H9 (cell line): ENCODE data around the gene NDST1. TPM values are rescaled to one million over a fixed set of nuclear protein-coding genes. Genes with fewer than 3 reads are reported as not detected.
A peak's percentile ranks its signal among the peaks of the same experiment; 100 is the strongest.
"Not testable (repeated sequence)": the region's sequence is repeated elsewhere in the genome, so short reads cannot be mapped to it uniquely, and the experiment has no call there.

Experiments used
- DNase-seq: peaks from one replicate; pipeline ENCODE4 v3.0.0-alpha.2; 2017
- H2AFZ ChIP-seq: one replicate; pipeline ENCODE4 v1.6.1; 2013; ENCODE audit warnings: mild to moderate bottlenecking, low read length, control low read depth, moderate library complexity
- H2AK5ac ChIP-seq: 2 replicates; pipeline ENCODE4 v1.6.1; 2013; ENCODE audit warnings: low read length, control low read depth, mixed read lengths; ENCODE audit not compliant: insufficient read length
- H2BK120ac ChIP-seq: one replicate; pipeline ENCODE4 v1.6.1; 2013; ENCODE audit warnings: low read depth, mild to moderate bottlenecking, low read length, control low read depth, inconsistent platforms; ENCODE audit not compliant: poor library complexity, severe bottlenecking
- H2BK12ac ChIP-seq: 2 replicates; pipeline ENCODE4 v1.6.1; 2013; ENCODE audit warnings: low read length, control low read depth, mixed read lengths, low read depth; ENCODE audit not compliant: insufficient read length
- H2BK15ac ChIP-seq: 2 replicates; pipeline ENCODE4 v1.6.1; 2013; ENCODE audit warnings: low read depth, low read length, control low read depth
- H2BK20ac ChIP-seq: one replicate; pipeline ENCODE4 v1.6.1; 2013; ENCODE audit warnings: low read depth, mild to moderate bottlenecking, low read length, control low read depth, inconsistent platforms; ENCODE audit not compliant: poor library complexity, severe bottlenecking
- H2BK5ac ChIP-seq: 2 replicates; pipeline ENCODE4 v1.6.1; 2013; ENCODE audit warnings: low read length, control low read depth, mixed read lengths; ENCODE audit not compliant: insufficient read length
- H3K14ac ChIP-seq: 2 replicates; pipeline ENCODE4 v1.6.1; 2013; ENCODE audit warnings: low read length, control low read depth; ENCODE audit not compliant: insufficient read depth
- H3K18ac ChIP-seq: 2 replicates; pipeline ENCODE4 v1.6.1; 2013; ENCODE audit warnings: low read depth, mild to moderate bottlenecking, mixed read lengths, low read length, control low read depth; ENCODE audit not compliant: insufficient read length
- H3K23ac ChIP-seq: 2 replicates; pipeline ENCODE4 v1.6.1; 2013; ENCODE audit warnings: low read length, control low read depth, mixed read lengths, low read depth; ENCODE audit not compliant: insufficient read length
- H3K23me2 ChIP-seq: 2 replicates; pipeline ENCODE4 v1.6.1; 2013; ENCODE audit warnings: low read depth, mild to moderate bottlenecking, mixed read lengths, low read length, control low read depth; ENCODE audit not compliant: insufficient read length, poor library complexity, severe bottlenecking
- H3K27ac ChIP-seq: 2 replicates; pipeline ENCODE4 v1.5.1; 2013; ENCODE audit warnings: low read length, control low read depth, mixed read lengths, low read depth; ENCODE audit not compliant: insufficient read length
- H3K27me3 ChIP-seq: 2 replicates; pipeline ENCODE4 v1.6.1; 2013; ENCODE audit warnings: low read length, control low read depth, inconsistent platforms; ENCODE audit not compliant: insufficient read depth
- H3K4ac ChIP-seq: 2 replicates; pipeline ENCODE4 v1.6.1; 2013; ENCODE audit warnings: low read depth, mild to moderate bottlenecking, control low read depth, inconsistent platforms, low read length, moderate library complexity
- H3K4me1 ChIP-seq: 2 replicates; pipeline ENCODE4 v1.6.1; 2013; ENCODE audit warnings: low read length, control low read depth, inconsistent platforms; ENCODE audit not compliant: insufficient read depth
- H3K4me2 ChIP-seq: 2 replicates; pipeline ENCODE4 v1.6.1; 2013; ENCODE audit warnings: low read length, control low read depth, mixed read lengths; ENCODE audit not compliant: insufficient read length, insufficient read depth
- H3K56ac ChIP-seq: 2 replicates; pipeline ENCODE4 v1.6.1; 2013; ENCODE audit warnings: low read depth, mild to moderate bottlenecking, mixed read lengths, low read length, control low read depth; ENCODE audit not compliant: insufficient read length
- H3K79me1 ChIP-seq: 2 replicates; pipeline ENCODE4 v1.6.1; 2013; ENCODE audit warnings: low read depth, mild to moderate bottlenecking, moderate library complexity, low read length, control low read depth, inconsistent platforms; ENCODE audit not compliant: insufficient read depth, poor library complexity, severe bottlenecking
- H3K79me2 ChIP-seq: 2 replicates; pipeline ENCODE4 v1.6.1; 2013; ENCODE audit warnings: low read length, control low read depth, inconsistent platforms; ENCODE audit not compliant: insufficient read depth
- H3K9ac ChIP-seq: 2 replicates; pipeline ENCODE4 v1.6.1; 2013; ENCODE audit warnings: low read length, control low read depth, mixed read lengths; ENCODE audit not compliant: insufficient read length; ENCODE audit errors: extremely low read depth
- H3K9me3 ChIP-seq: one replicate; pipeline ENCODE4 v1.6.1; 2013; ENCODE audit warnings: low read depth, low read length, inconsistent platforms; ENCODE audit not compliant: control insufficient read depth
- H3T11ph ChIP-seq: one replicate; pipeline ENCODE4 v1.6.1; 2013; ENCODE audit warnings: mild to moderate bottlenecking, low read length, control low read depth, inconsistent platforms
- H4K20me1 ChIP-seq: one replicate; pipeline ENCODE4 v1.6.1; 2013; ENCODE audit not compliant: control insufficient read depth, insufficient read length, insufficient read depth
- H4K5ac ChIP-seq: 2 replicates; pipeline ENCODE4 v1.6.1; 2013; ENCODE audit warnings: low read depth, mild to moderate bottlenecking, mixed read lengths, low read length, control low read depth; ENCODE audit not compliant: insufficient read length
- H4K8ac ChIP-seq: replicated peaks from 2 replicates; pipeline ENCODE4 v1.6.1; 2013; ENCODE audit warnings: low read length, control low read depth, mixed read lengths, low read depth; ENCODE audit not compliant: insufficient read length
- H4K91ac ChIP-seq: 2 replicates; pipeline ENCODE4 v1.6.1; 2013; ENCODE audit warnings: low read depth, mild to moderate bottlenecking, moderate library complexity, mixed read lengths, low read length, control low read depth; ENCODE audit not compliant: insufficient read length
- H3K27ac Mint-ChIP-seq, 3 experiments: 2 replicates in 2 of 3; 3 replicates in 1 of 3; pipeline ENCODE4 v1.8.0; 2020 to 2021; ENCODE audit warnings: mixed read lengths in 3 of 3, mild to moderate bottlenecking in 1 of 3, moderate library complexity in 1 of 3
- H3K27me3 Mint-ChIP-seq: 2 replicates; pipeline ENCODE4 v1.8.0; 2021; ENCODE audit warnings: low read depth, mild to moderate bottlenecking, moderate library complexity, mixed read lengths
- H3K36me3 Mint-ChIP-seq, 3 experiments: 2 replicates in 2 of 3; 3 replicates in 1 of 3; pipeline ENCODE4 v1.8.0; 2020 to 2021; ENCODE audit warnings: low read depth in 3 of 3, mixed read lengths in 3 of 3; ENCODE audit not compliant: insufficient read depth in 1 of 3
- H3K4me1 Mint-ChIP-seq, 2 experiments: 2 replicates each; pipeline ENCODE4 v1.8.0; 2020; ENCODE audit warnings: mixed read lengths in 2 of 2
- H3K4me3 Mint-ChIP-seq, 2 experiments: 2 replicates in 1 of 2; 3 replicates in 1 of 2; pipeline ENCODE4 v1.8.0; 2020 to 2021; ENCODE audit warnings: mild to moderate bottlenecking in 2 of 2, mixed read lengths in 2 of 2, moderate library complexity in 1 of 2
- H3K9me3 Mint-ChIP-seq, 2 experiments: 2 replicates in 1 of 2; 3 replicates in 1 of 2; pipeline ENCODE4 v1.8.0; 2020; ENCODE audit warnings: mild to moderate bottlenecking in 2 of 2, mixed read lengths in 2 of 2, moderate library complexity in 1 of 2
- WGBS: extraction: QIAGEN DNeasy Blood & Tissue Kit; methylation state at CpG from one replicate; pipeline ENCODE4 v1.1.7; 2013; ENCODE audit warnings: missing lambda C conversion rate, low lambda C conversion rate, mixed read lengths; ENCODE audit not compliant: insufficient read length; ENCODE audit errors: extremely low coverage; 5-methylcytosine and 5-hydroxymethylcytosine counted together
- total RNA-seq: library from RNA; stranded (reverse); gene quantifications from 2 replicates; pipeline ENCODE4 v1.2.1, GENCODE V29; 2021
- TF ChIP-seq, protein P1 (sequence below): fragments of 200-600 bp; sonication (generic); conservative IDR thresholded peaks from 3 replicates; pipeline ENCODE4 v1.8.0; 2021; ENCODE audit warnings: antibody characterized with exemption, mild to moderate bottlenecking

NDST1 gene
- total RNA-seq, 1 experiment from 2014 or later = 65.5 TPM

- no CpG with 5 or more reads among the region's 13 CpGs for WGBS
- no peak overlapping the region for H2AK5ac ChIP-seq
- no peak overlapping the region for H2BK120ac ChIP-seq
- no peak overlapping the region for H4K91ac ChIP-seq
- H3K27ac ChIP-seq = no peak overlapping the region
- no peak overlapping the region for H2BK20ac ChIP-seq
- no peak overlapping the region for H3K14ac ChIP-seq
- H2BK12ac ChIP-seq = no peak overlapping the region
- Mint-ChIP-seq H3K36me3 (peaks cover 0 to 11% (median 8%) of the 10 kb centered on the region in 3 experiments; a peak in 4 of 7 replicates), H3K4me3 (no peak overlapping the region), H3K27me3 (no peaks in the 10 kb centered on the region; the same call in 1 of the 2 replicates), H3K27ac (peak overlapping the region in 2 of 3 experiments; percentile 71 to 74; a peak in 2 of 7 replicates), H3K4me1 (peaks cover 17 to 40% of the 10 kb centered on the region in 2 experiments), H3K9me3 (no peaks in the 10 kb centered on the region)
- no peak overlapping the region for H3K9ac ChIP-seq
- no peak overlapping the region for H4K5ac ChIP-seq
- H3K4ac ChIP-seq = no peak overlapping the region
- no peak overlapping the region for H4K8ac ChIP-seq
- H3K4me2 ChIP-seq = no peak overlapping the region
- no peak overlapping the region for H3K18ac ChIP-seq
- H2BK5ac ChIP-seq = no peak overlapping the region
- no peak overlapping the region for H2BK15ac ChIP-seq
- H3K4me1 ChIP-seq = 0 out of 2 replicates have a peak, but pooled peaks cover 3% of the 10 kb centered on the region
- no peak overlapping the region for H3K56ac ChIP-seq
- H3K9me3 ChIP-seq = no peaks in the 10 kb centered on the region
- no peaks in the 10 kb centered on the region for H3K79me1 ChIP-seq
- TF ChIP-seq, protein P1, sequence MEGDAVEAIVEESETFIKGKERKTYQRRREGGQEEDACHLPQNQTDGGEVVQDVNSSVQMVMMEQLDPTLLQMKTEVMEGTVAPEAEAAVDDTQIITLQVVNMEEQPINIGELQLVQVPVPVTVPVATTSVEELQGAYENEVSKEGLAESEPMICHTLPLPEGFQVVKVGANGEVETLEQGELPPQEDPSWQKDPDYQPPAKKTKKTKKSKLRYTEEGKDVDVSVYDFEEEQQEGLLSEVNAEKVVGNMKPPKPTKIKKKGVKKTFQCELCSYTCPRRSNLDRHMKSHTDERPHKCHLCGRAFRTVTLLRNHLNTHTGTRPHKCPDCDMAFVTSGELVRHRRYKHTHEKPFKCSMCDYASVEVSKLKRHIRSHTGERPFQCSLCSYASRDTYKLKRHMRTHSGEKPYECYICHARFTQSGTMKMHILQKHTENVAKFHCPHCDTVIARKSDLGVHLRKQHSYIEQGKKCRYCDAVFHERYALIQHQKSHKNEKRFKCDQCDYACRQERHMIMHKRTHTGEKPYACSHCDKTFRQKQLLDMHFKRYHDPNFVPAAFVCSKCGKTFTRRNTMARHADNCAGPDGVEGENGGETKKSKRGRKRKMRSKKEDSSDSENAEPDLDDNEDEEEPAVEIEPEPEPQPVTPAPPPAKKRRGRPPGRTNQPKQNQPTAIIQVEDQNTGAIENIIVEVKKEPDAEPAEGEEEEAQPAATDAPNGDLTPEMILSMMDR = no peak
- H3K23me2 ChIP-seq = peaks cover 3% of the 10 kb centered on the region
- no peak overlapping the region for H3K23ac ChIP-seq
- no peaks in the 10 kb centered on the region for H4K20me1 ChIP-seq
- DNase-seq = no peak
- no peaks in the 10 kb centered on the region; the same call in 1 of the 2 replicates for H3K79me2 ChIP-seq
- H2AFZ ChIP-seq = no peak overlapping the region
- H3K27me3 ChIP-seq = no peaks in the 10 kb centered on the region
- H3T11ph ChIP-seq = no peak overlapping the region
Measured at GRCh38 chr5:150517272-150518152, 9.6 kb downstream of the NDST1 start.

DNA sequence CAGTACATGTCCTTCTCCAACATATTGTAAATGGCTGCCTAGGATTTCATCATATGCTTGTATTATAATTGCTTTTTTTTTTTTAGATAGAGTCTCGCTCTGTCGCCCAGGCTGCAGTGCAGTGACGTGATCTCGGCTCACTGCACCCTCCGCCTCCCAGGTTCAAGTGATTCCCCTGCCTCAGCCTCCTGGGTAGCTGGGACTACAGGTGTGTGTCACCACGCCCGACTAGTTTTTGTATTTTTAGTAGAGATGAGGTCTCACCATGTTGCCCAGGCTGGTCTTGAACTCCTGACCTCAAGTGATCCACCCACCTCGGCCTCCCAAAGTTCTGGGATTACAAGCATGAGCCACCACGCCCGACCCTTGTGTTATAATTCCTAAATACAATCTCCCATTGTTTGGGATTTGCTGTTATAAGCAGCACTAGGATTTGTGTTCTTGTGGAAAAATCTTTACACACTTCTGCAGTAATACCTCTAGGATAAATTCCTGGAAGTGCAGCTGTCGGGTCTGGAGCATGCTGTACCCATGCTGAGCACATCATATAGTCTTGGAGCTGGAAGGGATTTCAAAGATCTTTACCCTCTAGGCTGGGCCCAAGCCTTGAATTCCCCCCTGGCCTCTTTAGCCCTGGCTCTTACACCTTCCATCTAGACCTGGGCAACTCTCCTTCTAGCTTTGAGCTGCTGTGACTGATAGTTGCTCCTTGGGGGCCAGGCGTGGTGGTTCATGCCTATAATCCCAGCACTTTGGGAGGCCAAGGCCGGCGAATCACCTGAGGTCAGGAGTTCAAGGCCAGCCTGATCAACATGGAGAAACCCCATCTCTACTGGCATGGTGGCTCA, 11.0 kb downstream of the NDST1 start:
- not testable (repeated sequence) for H3K4me1 ChIP-seq, H3K79me2 ChIP-seq, H3K56ac ChIP-seq, H3K9me3 ChIP-seq, H3K9me3 Mint-ChIP-seq, H2BK15ac ChIP-seq, H2BK120ac ChIP-seq, H3K4me2 ChIP-seq, H4K20me1 ChIP-seq, H3K27ac ChIP-seq, H3T11ph ChIP-seq, H2AK5ac ChIP-seq, H4K5ac ChIP-seq, H4K91ac ChIP-seq, H3K4ac ChIP-seq, H3K27me3 Mint-ChIP-seq, DNase-seq, H4K8ac ChIP-seq, H3K23ac ChIP-seq, H2BK5ac ChIP-seq, H3K23me2 ChIP-seq, H2BK12ac ChIP-seq, H3K27me3 ChIP-seq, H3K18ac ChIP-seq, H3K79me1 ChIP-seq, H2AFZ ChIP-seq, H3K4me3 Mint-ChIP-seq, H2BK20ac ChIP-seq, H3K14ac ChIP-seq, H3K9ac ChIP-seq
- H3K27ac Mint-ChIP-seq = peak overlapping the region in 2 of 3 experiments; percentile 44 to 79; a peak in 2 of 7 replicates
- H3K36me3 Mint-ChIP-seq = peaks cover 0 to 14% (median 8%) of the 10 kb centered on the region in 3 experiments; a peak in 4 of 7 replicates
- no CpG with 5 or more reads among the region's 14 CpGs for WGBS
- H3K4me1 Mint-ChIP-seq = peaks cover 25 to 46% of the 10 kb centered on the region in 2 experiments
